ENCODE data around the gene NAB2. TPM values are rescaled to one million over a fixed set of nuclear protein-coding genes. Genes with fewer than 3 reads are reported as not detected.

The NAB2 gene
- total and polyA plus RNA-seq, 2 of the 8 experiments (the other 6 are each of a cell fraction or from before 2014, with no cell fraction given) = 20.9 to 23.5 TPM

GRCh38 chr12:57092876-57093414 lies 4.0 kb downstream of the NAB2 start:
- Histone ChIP-seq H4K8ac (ENCODE audit: extremely low read depth, insufficient read depth, low read length) (peak overlapping the region; percentile 92; the same call in 1 of the 2 replicates), H2BK12ac (ENCODE audit: low read depth, low read length) (no peak overlapping the region), H3K23ac (ENCODE audit: insufficient read length) (no peak overlapping the region), H3K79me2 (ENCODE audit: control insufficient read depth in 1 of 2, insufficient read depth in 2 of 2, low read length in 2 of 2) (peaks cover 0 to 18% of the 10 kb centered on the region in 2 experiments; a peak in 1 of 4 replicates), H4K91ac (replicated peaks; ENCODE audit: insufficient read length, low read length) (no peak overlapping the region), H3K23me2 (ENCODE audit: low read depth, low read length) (peaks cover 12% of the 10 kb centered on the region; the same call in 1 of the 2 replicates), H2BK5ac (ENCODE audit: low read depth, low read length) (no peak overlapping the region), H3K14ac (ENCODE audit: insufficient read length) (no peak overlapping the region), H4K20me1 (replicated peaks in 1 of 2; ENCODE audit: control insufficient read depth in 1 of 2, insufficient read depth in 2 of 2, low read length in 2 of 2) (peaks cover 4 to 11% of the 10 kb centered on the region in 2 experiments), H3K9ac (replicated peaks in 1 of 4; ENCODE audit: extremely low read depth in 1 of 4, low read depth in 3 of 4, low read length in 3 of 4) (no peak overlapping the region), H2AK5ac (ENCODE audit: low read depth, low read length) (no peak overlapping the region), H4K5ac (ENCODE audit: insufficient read length, low read depth, low read length) (no peak overlapping the region), H3K4me1 (replicated peaks in 1 of 4; ENCODE audit: control insufficient read depth in 3 of 4, insufficient read depth in 4 of 4, low read length in 3 of 4) (peaks cover 0 to 32% (median 21%) of the 10 kb centered on the region in 4 experiments; a peak in 6 of 7 replicates), H3K27me3 (replicated peaks in 1 of 4; ENCODE audit: control insufficient read depth in 3 of 4, extremely low read depth in 1 of 4, insufficient read depth in 3 of 4, low read length in 3 of 4) (no peaks in the 10 kb centered on the region), H2AFZ (ENCODE audit: low read length) (no peak overlapping the region), H2BK20ac (ENCODE audit: low read length) (no peak overlapping the region), H3K4ac (replicated peaks; ENCODE audit: insufficient read length, low read depth, low read length) (no peak overlapping the region), H3K27ac (ENCODE audit: low read depth, low read length) (no peak overlapping the region), H2BK120ac (replicated peaks; ENCODE audit: low read depth, low read length) (no peak overlapping the region), H3K79me1 (ENCODE audit: low read depth, low read length) (peaks cover 4% of the 10 kb centered on the region), H3K4me3 (ENCODE audit: extremely low read depth in 1 of 4, insufficient read depth in 2 of 4, low read depth in 3 of 4, low read length in 4 of 4) (no peak overlapping the region), H3K9me3 (ENCODE audit: insufficient read depth in 2 of 2, low read depth in 1 of 2, low read length in 1 of 2) (no peaks in the 10 kb centered on the region), H3K56ac (replicated peaks; ENCODE audit: insufficient read length, low read depth, low read length) (no peak overlapping the region), H3K4me2 (ENCODE audit: insufficient read depth in 1 of 2, low read depth in 2 of 2, low read length in 2 of 2) (no peak overlapping the region), H3K18ac (ENCODE audit: extremely low read depth, low read length) (no peak overlapping the region; the same call in 1 of the 2 replicates), H2BK15ac (ENCODE audit: low read length) (no peak overlapping the region), H3K36me3 (ENCODE audit: control insufficient read depth in 2 of 4, insufficient read depth in 4 of 4, low read length in 3 of 4) (peaks cover 9 to 32% (median 18%) of the 10 kb centered on the region in 4 experiments)
- ChIA-PET CTCF (ENCODE audit: partially characterized antibody) (interaction anchor here (0.9 to 14.0 kb wide), 26 partner anchors 9 to 146 kb away, joined by 3 to 325 read pairs (median 6); partner anchors contain the start of genes MYO1A, NEMP1, STAT6 and TAC3), POLR2A (ENCODE audit: partially characterized antibody) (interaction anchor here (1.1 to 16.5 kb wide), 10 partner anchors 14 to 137 kb away, joined by 3 to 352 read pairs (median 7); partner anchors contain the start of genes NEMP1, SHMT2 and STAT6)
- TF ChIP-seq BCL11A (IDR thresholded peaks at IDR 0.05; ENCODE audit: low read depth in 2 of 2, low read length in 2 of 2) (no peak), CHD2 (IDR thresholded peaks at IDR 0.05; ENCODE audit: low read length) (no peak), SIRT6 (IDR thresholded peaks at IDR 0.05; ENCODE audit: low read length) (no peak), POLR2AphosphoS5 (IDR thresholded peaks at IDR 0.05; ENCODE audit: low read depth, low read length) (no peak), BACH1 (IDR thresholded peaks at IDR 0.05; ENCODE audit: low read length) (no peak), RFX5 (IDR thresholded peaks at IDR 0.05; ENCODE audit: borderline replicate concordance, low read depth, low read length) (no peak), RNF2 (IDR thresholded peaks at IDR 0.05; ENCODE audit: borderline replicate concordance, low read depth, low read length, missing control alignments, poor library complexity, severe bottlenecking) (no peak), JUN (IDR thresholded peaks at IDR 0.05; ENCODE audit: low read depth, low read length) (no peak), RBBP5 (IDR thresholded peaks at IDR 0.05; ENCODE audit: borderline replicate concordance, low read depth, low read length) (no peak), SIN3A (conservative IDR thresholded peaks at IDR 0.05 in 1 of 2, IDR thresholded peaks at IDR 0.05 in 1 of 2; ENCODE audit: low read depth in 1 of 2, low read length in 2 of 2) (no peak), GABPA (IDR thresholded peaks at IDR 0.05; ENCODE audit: borderline replicate concordance, insufficient read depth, low read length) (no peak)
- DNase-seq (ENCODE audit: low read depth in 1 of 2, low spot score in 2 of 2) (no peak), FAIRE-seq (no peak)
- WGBS, 2 experiments (ENCODE audit: extremely low coverage in 1 of 2, insufficient coverage in 1 of 2, insufficient read length in 1 of 2, insufficient replicate concordance in 2 of 2, low coverage in 1 of 2, low lambda C conversion rate in 2 of 2, missing lambda C conversion rate in 1 of 2) = 91% methylated on average over 4 of the region's 4 CpGs; no CpG with 5 or more reads in 1 of the 2 experiments
